ENCODE results near the gene PMP22. TPM values are rescaled to one million over a fixed set of nuclear protein-coding genes. Genes with fewer than 3 reads are reported as not detected.
"Not testable (repeated sequence)": the region's sequence is repeated elsewhere in the genome, so short reads cannot be mapped to it uniquely, and the experiment has no call there.

The PMP22 gene
- total RNA-seq, 1 donor from 2014 or later, result not detected

GRCh38 chr17:15213381-15214087, 51.6 kb downstream of the PMP22 start:
- no peaks in the 10 kb centered on the region for H3K9me3 Mint-ChIP-seq
- ChIA-PET POLR2A (no interaction called here), CTCF (no interaction called here)
- DNase-seq, result no peak
- no peak overlapping the region for H3K4me3 Mint-ChIP-seq
- H3K27ac Mint-ChIP-seq, result no peak overlapping the region
- intact Hi-C loops (cut with micrococcal nuclease), result no loop called here
- TF ChIP-seq CTCF (IDR thresholded peaks at IDR 0.05), result no peak
- no peaks in the 10 kb centered on the region for H3K36me3 Mint-ChIP-seq (ENCODE audit: low read depth)
- H3K4me1 Mint-ChIP-seq, result no peaks in the 10 kb centered on the region
- ATAC-seq (ENCODE audit: low read depth), result no peak
- peaks cover 1% of the 10 kb centered on the region for H3K27me3 Mint-ChIP-seq

GRCh38 chr17:15210247-15210646, 54.9 kb downstream of the PMP22 start:
- ATAC-seq (ENCODE audit: low read depth) (no peak), DNase-seq (no peak)
- intact Hi-C loops (cut with micrococcal nuclease), result no loop called here
- CTCF ChIA-PET, result no interaction called here
- POLR2A ChIA-PET, result no interaction called here
- H3K4me1 Mint-ChIP-seq, result no peaks in the 10 kb centered on the region
- no peak overlapping the region for H3K4me3 Mint-ChIP-seq
- no peak for TF ChIP-seq CTCF (IDR thresholded peaks at IDR 0.05)
- no peaks in the 10 kb centered on the region for H3K36me3 Mint-ChIP-seq (ENCODE audit: low read depth)
- H3K27ac Mint-ChIP-seq, result no peak overlapping the region
- no peaks in the 10 kb centered on the region for H3K27me3 Mint-ChIP-seq
- no peaks in the 10 kb centered on the region for H3K9me3 Mint-ChIP-seq

GRCh38 chr17:15203062-15203461, 62.1 kb downstream of the PMP22 start:
- H3K27me3 Mint-ChIP-seq; POLR2A ChIA-PET; H3K27ac Mint-ChIP-seq; ATAC-seq (ENCODE audit: low read depth); intact Hi-C loops (cut with micrococcal nuclease); H3K36me3 Mint-ChIP-seq (ENCODE audit: low read depth); DNase-seq; H3K4me3 Mint-ChIP-seq; CTCF ChIA-PET; H3K4me1 Mint-ChIP-seq: not testable (repeated sequence)
- peaks cover 21% of the 10 kb centered on the region for H3K9me3 Mint-ChIP-seq

- intact Hi-C loops (cut with micrococcal nuclease); H3K36me3 Mint-ChIP-seq (ENCODE audit: low read depth); POLR2A ChIA-PET; H3K27ac Mint-ChIP-seq; H3K27me3 Mint-ChIP-seq; CTCF ChIA-PET; H3K4me3 Mint-ChIP-seq; H3K4me1 Mint-ChIP-seq; ATAC-seq (ENCODE audit: low read depth); DNase-seq: not testable (repeated sequence)
- peaks cover 21% of the 10 kb centered on the region for H3K9me3 Mint-ChIP-seq
These were observed 64.6 kb downstream of the PMP22 start for GRCh38 chr17:15200574-15200973.

GRCh38 chr17:15197229-15197628, 67.9 kb downstream of the PMP22 start:
- no peak for ATAC-seq (ENCODE audit: low read depth)
- DNase-seq, result no peak
- peaks cover 21% of the 10 kb centered on the region for H3K9me3 Mint-ChIP-seq
- no peaks in the 10 kb centered on the region for H3K4me1 Mint-ChIP-seq
- TF ChIP-seq CTCF (IDR thresholded peaks at IDR 0.05), result no peak
- H3K27me3 Mint-ChIP-seq, result peaks cover 2% of the 10 kb centered on the region
- intact Hi-C loops (cut with micrococcal nuclease), result no loop called here
- H3K27ac Mint-ChIP-seq, result no peak overlapping the region
- H3K36me3 Mint-ChIP-seq (ENCODE audit: low read depth), result no peaks in the 10 kb centered on the region
- POLR2A ChIA-PET, result no interaction called here
- no peak overlapping the region for H3K4me3 Mint-ChIP-seq
- CTCF ChIA-PET, result no interaction called here

- TF ChIP-seq CTCF (IDR thresholded peaks at IDR 0.05), result no peak
- Mint-ChIP-seq H3K27ac (no peak overlapping the region), H3K36me3 (ENCODE audit: low read depth) (no peaks in the 10 kb centered on the region), H3K9me3 (peaks cover 7% of the 10 kb centered on the region), H3K27me3 (peaks cover 2% of the 10 kb centered on the region), H3K4me1 (no peaks in the 10 kb centered on the region), H3K4me3 (no peak overlapping the region)
- ChIA-PET CTCF (no interaction called here), POLR2A (no interaction called here)
- DNase-seq (no peak), ATAC-seq (ENCODE audit: low read depth) (no peak)
- intact Hi-C loops (cut with micrococcal nuclease), result no loop called here
These were observed 70.3 kb downstream of the PMP22 start for GRCh38 chr17:15194859-15195277.

Measured in activated B cell treated with CpG ODN at 0.5 μM for 24 hours (primary cell).